Left ventricle myocardium inferior (tissue), 1 donor: ENCODE results near the gene CYP1A2. TPM values are rescaled to one million over a fixed set of nuclear protein-coding genes. Genes with fewer than 3 reads are reported as not detected.

Experiments
- DNase-seq: peaks from one replicate; pipeline ENCODE4 v3.0.0-alpha.2; 2020
- H3K27ac ChIP-seq: fragments of 200-600 bp; replicated peaks from 2 replicates; pipeline ENCODE4 v1.8.0; 2021
- H3K27me3 ChIP-seq: fragments of 200-600 bp; 2 replicates; pipeline ENCODE4 v1.8.0; 2021; ENCODE audit warnings: low read depth
- H3K36me3 ChIP-seq: fragments of 200-600 bp; 2 replicates; pipeline ENCODE4 v1.8.0; 2021
- H3K4me1 ChIP-seq: fragments of 200-600 bp; 2 replicates; pipeline ENCODE4 v1.8.0; 2021
- H3K4me3 ChIP-seq: fragments of 200-600 bp; 2 replicates; pipeline ENCODE4 v1.8.0; 2021; ENCODE audit warnings: mild to moderate bottlenecking, moderate library complexity
- H3K9me3 ChIP-seq: fragments of 200-600 bp; replicated peaks from 2 replicates; pipeline ENCODE4 v1.8.0; 2021
- CTCF ChIP-seq: fragments of 200-600 bp; IDR thresholded peaks from 2 replicates; pipeline ENCODE4 v1.8.0; 2021; ENCODE audit warnings: antibody characterized with exemption, mild to moderate bottlenecking, borderline replicate concordance
- intact Hi-C: fragments of 100-400 bp; cut with micrococcal nuclease; formaldehyde crosslinking; loops from one replicate; pipeline ENCODE4 v1.11.0; 2022
- total RNA-seq: library from RNA; stranded (reverse); fragmentation: NEBNext Ultra II Directional; extraction: Animal tissue kit (Norgen Biotek cat#: 25700); gene quantifications from one replicate; pipeline ENCODE4 v1.2.1, GENCODE V29; 2021
- donor health status: DM: no; HTN: yes; CAD: no; lungs with severe emphysema.

The CYP1A2 gene
- total RNA-seq, 1 donor from 2014 or later = not detected

DNA sequence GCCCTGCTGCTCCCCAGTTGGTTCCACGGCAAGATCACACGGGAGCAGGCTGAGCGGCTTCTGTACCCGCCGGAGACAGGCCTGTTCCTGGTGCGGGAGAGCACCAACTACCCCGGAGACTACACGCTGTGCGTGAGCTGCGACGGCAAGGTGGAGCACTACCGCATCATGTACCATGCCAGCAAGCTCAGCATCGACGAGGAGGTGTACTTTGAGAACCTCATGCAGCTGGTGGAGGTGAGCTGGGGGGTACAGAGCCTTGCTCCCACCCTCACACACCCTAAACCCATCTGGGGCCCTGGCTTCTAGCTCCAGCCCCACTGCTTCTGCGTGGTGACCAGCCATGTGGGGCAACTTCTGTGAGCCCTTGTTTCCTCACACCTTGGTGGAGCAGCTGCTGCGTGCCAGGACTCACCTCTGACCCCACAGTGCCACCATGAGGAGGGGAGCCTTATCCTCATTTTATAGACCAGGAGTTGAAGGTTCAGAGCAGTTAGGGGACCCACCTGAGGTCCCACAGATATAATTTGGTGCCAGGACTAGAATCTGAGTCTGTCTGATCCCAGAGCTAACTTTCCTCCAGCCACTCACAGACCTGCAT, 50.7 kb downstream of the CYP1A2 start:
- Histone ChIP-seq H3K27ac (peak overlapping the region; percentile 76), H3K36me3 (peaks cover 45% of the 10 kb centered on the region), H3K4me3 (no peak overlapping the region), H3K4me1 (peaks cover 45% of the 10 kb centered on the region), H3K9me3 (no peaks in the 10 kb centered on the region), H3K27me3 (no peaks in the 10 kb centered on the region)
- DNase-seq = no peak
- intact Hi-C loops = no loop called here
- no peak for TF ChIP-seq CTCF

GRCh38 chr15:74799856-74800558, 51.4 kb downstream of the CYP1A2 start:
- no peak overlapping the region for H3K4me3 ChIP-seq
- peaks cover 45% of the 10 kb centered on the region for H3K36me3 ChIP-seq
- peak; percentile 77 for DNase-seq
- H3K27ac ChIP-seq = peak overlapping the region; percentile 76
- no peaks in the 10 kb centered on the region for H3K9me3 ChIP-seq
- intact Hi-C loops = no loop called here
- H3K4me1 ChIP-seq = peaks cover 39% of the 10 kb centered on the region
- no peaks in the 10 kb centered on the region for H3K27me3 ChIP-seq
- peak; percentile 99 for TF ChIP-seq CTCF

DNA sequence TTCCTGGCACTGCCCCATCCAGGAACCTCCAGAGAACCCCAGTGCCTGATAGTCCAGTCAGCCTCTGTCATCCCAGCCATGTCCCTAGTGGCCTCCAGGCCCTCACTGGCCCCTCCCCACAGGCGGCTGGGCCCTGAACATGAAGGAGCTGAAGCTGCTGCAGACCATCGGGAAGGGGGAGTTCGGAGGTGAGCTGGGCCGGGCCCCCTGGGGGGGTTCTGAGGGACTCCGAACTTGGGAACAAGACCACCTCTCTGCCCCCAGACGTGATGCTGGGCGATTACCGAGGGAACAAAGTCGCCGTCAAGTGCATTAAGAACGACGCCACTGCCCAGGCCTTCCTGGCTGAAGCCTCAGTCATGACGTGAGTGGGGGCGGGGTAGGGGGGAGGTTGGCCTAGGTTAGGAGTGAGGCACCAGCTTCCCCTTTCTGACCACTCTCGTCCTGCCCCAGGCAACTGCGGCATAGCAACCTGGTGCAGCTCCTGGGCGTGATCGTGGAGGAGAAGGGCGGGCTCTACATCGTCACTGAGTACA, 52.0 kb downstream of the CYP1A2 start:
- no peak overlapping the region for H3K4me3 ChIP-seq
- H3K9me3 ChIP-seq = no peaks in the 10 kb centered on the region
- DNase-seq = no peak
- H3K27ac ChIP-seq = peak overlapping the region; percentile 76
- no peak for TF ChIP-seq CTCF
- no peaks in the 10 kb centered on the region for H3K27me3 ChIP-seq
- intact Hi-C loops = no loop called here
- H3K4me1 ChIP-seq = peaks cover 37% of the 10 kb centered on the region
- peaks cover 45% of the 10 kb centered on the region for H3K36me3 ChIP-seq

DNA sequence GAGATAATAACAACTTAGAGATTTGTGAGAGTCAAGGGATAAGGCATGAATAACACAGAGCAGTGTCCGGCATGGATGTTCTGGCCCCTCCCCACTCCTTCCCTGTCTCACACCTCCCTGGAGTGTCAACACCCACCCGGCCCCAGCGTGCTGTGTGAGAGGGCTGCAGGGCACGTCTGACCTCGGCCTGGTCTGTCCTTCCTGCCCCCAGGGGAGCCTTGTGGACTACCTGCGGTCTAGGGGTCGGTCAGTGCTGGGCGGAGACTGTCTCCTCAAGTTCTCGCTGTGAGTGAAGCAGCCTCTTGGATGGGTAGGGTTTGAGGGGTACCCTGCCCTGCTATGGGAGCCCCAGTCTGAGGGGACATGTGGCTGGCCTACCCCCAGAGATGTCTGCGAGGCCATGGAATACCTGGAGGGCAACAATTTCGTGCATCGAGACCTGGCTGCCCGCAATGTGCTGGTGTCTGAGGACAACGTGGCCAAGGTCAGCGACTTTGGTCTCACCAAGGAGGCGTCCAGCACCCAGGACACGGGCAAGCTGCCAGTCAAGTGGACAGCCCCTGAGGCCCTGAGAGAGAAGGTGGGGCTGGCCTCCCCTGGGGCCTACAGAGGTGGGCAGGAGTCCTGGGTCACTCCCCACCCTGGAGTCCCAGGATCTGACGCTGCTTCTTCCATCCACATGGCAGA, 52.8 kb downstream of the CYP1A2 start:
- Histone ChIP-seq H3K36me3 (peaks cover 45% of the 10 kb centered on the region), H3K4me3 (no peak overlapping the region), H3K27ac (no peak overlapping the region), H3K27me3 (no peaks in the 10 kb centered on the region), H3K4me1 (peaks cover 37% of the 10 kb centered on the region), H3K9me3 (no peaks in the 10 kb centered on the region)
- intact Hi-C loops = no loop called here
- DNase-seq = no peak
- no peak for TF ChIP-seq CTCF

GRCh38 chr15:74802290-74802689, 53.6 kb downstream of the CYP1A2 start:
- no peaks in the 10 kb centered on the region for H3K27me3 ChIP-seq
- peaks cover 35% of the 10 kb centered on the region for H3K4me1 ChIP-seq
- H3K36me3 ChIP-seq = peaks cover 45% of the 10 kb centered on the region
- no peak overlapping the region for H3K4me3 ChIP-seq
- no peak for TF ChIP-seq CTCF
- no peak for DNase-seq
- no peaks in the 10 kb centered on the region for H3K9me3 ChIP-seq
- intact Hi-C loops = no loop called here
- H3K27ac ChIP-seq = no peak overlapping the region
